Hepatocyte (in vitro differentiated cells): ENCODE data around the gene PLA2G4A. TPM values are rescaled to one million over a fixed set of nuclear protein-coding genes. Genes with fewer than 3 reads are reported as not detected.
"Not testable (repeated sequence)": the region's sequence is repeated elsewhere in the genome, so short reads cannot be mapped to it uniquely, and the experiment has no call there.

Source experiments
- DNase-seq: peaks from one replicate; pipeline ENCODE4 v3.0.0-alpha.2; 2016; ENCODE audit warnings: low spot score
- H2AFZ ChIP-seq: fragments of 200-600 bp; sonication (generic); 2 replicates; pipeline ENCODE4 v1.6.0; 2016; ENCODE audit warnings: antibody characterized with exemption, mild to moderate bottlenecking
- H3K27ac ChIP-seq: fragments of 200-600 bp; sonication (generic); 2 replicates; pipeline ENCODE4 v1.5.1; 2016; ENCODE audit warnings: mild to moderate bottlenecking
- H3K27me3 ChIP-seq: fragments of 200-600 bp; sonication (generic); 2 replicates; pipeline ENCODE4 v1.6.1; 2016
- H3K36me3 ChIP-seq: fragments of 200-600 bp; sonication (generic); replicated peaks from 2 replicates; pipeline ENCODE4 v1.5.1; 2016; ENCODE audit warnings: low read depth; ENCODE audit not compliant: insufficient read depth
- H3K4me1 ChIP-seq: fragments of 200-600 bp; sonication (generic); 2 replicates; pipeline ENCODE4 v1.5.1; 2016; ENCODE audit warnings: mild to moderate bottlenecking, moderate library complexity; ENCODE audit not compliant: insufficient read depth
- H3K4me2 ChIP-seq: fragments of 200-600 bp; sonication (generic); 2 replicates; pipeline ENCODE4 v1.6.0; 2016
- H3K4me3 ChIP-seq: fragments of 200-600 bp; sonication (generic); 2 replicates; pipeline ENCODE4 v1.5.1; 2016; ENCODE audit warnings: mild to moderate bottlenecking
- H3K79me2 ChIP-seq: fragments of 200-600 bp; sonication (generic); 2 replicates; pipeline ENCODE4 v1.6.0; 2017; ENCODE audit warnings: mild to moderate bottlenecking
- H3K9me2 ChIP-seq: fragments of 200-600 bp; sonication (generic); replicated peaks from 2 replicates; pipeline ENCODE4 v1.6.0; 2017; ENCODE audit warnings: mild to moderate bottlenecking; ENCODE audit not compliant: insufficient read depth
- H3K9me3 ChIP-seq: fragments of 200-600 bp; sonication (generic); 2 replicates; pipeline ENCODE4 v1.5.1; 2016; ENCODE audit warnings: low read depth, mild to moderate bottlenecking
- H4K20me1 ChIP-seq: fragments of 200-600 bp; sonication (generic); 2 replicates; pipeline ENCODE4 v1.6.0; 2016; ENCODE audit warnings: mild to moderate bottlenecking; ENCODE audit not compliant: insufficient read depth, poor library complexity, severe bottlenecking
- CTCF ChIP-seq: fragments of 200-600 bp; sonication (generic); IDR thresholded peaks from 2 replicates; pipeline ENCODE4 v1.5.1; 2016; ENCODE audit warnings: antibody characterized with exemption, mild to moderate bottlenecking; ENCODE audit not compliant: poor library complexity
- EZH2 ChIP-seq: fragments of 200-600 bp; sonication (generic); IDR thresholded peaks from 2 replicates; pipeline ENCODE4 v1.6.1; 2016; ENCODE audit warnings: antibody characterized with exemption, mild to moderate bottlenecking, borderline replicate concordance
- EZH2phosphoT487 ChIP-seq: fragments of 200-600 bp; sonication (generic); IDR thresholded peaks from one replicate; pipeline ENCODE4 v1.6.1; 2018; ENCODE audit warnings: antibody characterized with exemption, mild to moderate bottlenecking, low read depth, moderate library complexity; ENCODE audit not compliant: unreplicated experiment, severe bottlenecking
- WGBS: methylation state at CpG from one replicate; pipeline ENCODE4 v1.1.6; 2016; ENCODE audit warnings: low lambda C conversion rate; ENCODE audit errors: missing lambda C conversion rate; 5-methylcytosine and 5-hydroxymethylcytosine counted together
- polyA plus RNA-seq: library from polyadenylated mRNA; unstranded; fragments of >200 nt; fragmentation: Nextera tagmentation; extraction: Ambion mirVana; gene quantifications from 2 replicates; pipeline ENCODE4 v1.2.1, GENCODE V29; 2016
- total RNA-seq: library from RNA; depleted of rRNA; stranded (reverse); fragments of >200 nt; gene quantifications from 2 replicates; pipeline ENCODE4 v1.2.3, GENCODE V29; 2014

The PLA2G4A gene
- total and polyA plus RNA-seq, 2 experiments from 2014 or later, result 21.3 to 24.9 TPM

GRCh38 chr1:186905561-186905960, 76.8 kb downstream of the PLA2G4A start:
- no peaks in the 10 kb centered on the region for H3K36me3 ChIP-seq

DNA sequence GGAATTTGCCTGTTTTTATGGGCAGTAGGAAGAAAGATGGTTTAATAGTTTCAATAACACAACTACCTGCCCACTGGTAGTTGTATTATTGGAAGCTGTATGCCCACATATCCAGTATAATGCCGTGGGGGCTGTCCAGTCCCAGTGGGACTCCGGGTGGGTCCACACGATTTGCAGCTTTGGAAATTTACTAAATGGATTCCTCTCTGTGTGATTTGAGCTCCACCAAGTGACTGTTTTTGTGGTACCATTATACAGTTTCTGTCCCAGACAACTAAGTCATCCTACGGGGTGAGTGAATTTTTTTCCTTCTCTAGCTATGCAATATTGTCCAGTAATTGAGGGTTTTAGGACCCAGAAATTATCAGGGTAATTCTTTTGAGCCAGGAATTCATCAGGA, 86.8 kb downstream of the PLA2G4A start:
- H3K4me1 ChIP-seq, result no peaks in the 10 kb centered on the region
- WGBS, result 76% methylated on average over 4 of the region's 4 CpGs
- H3K9me2 ChIP-seq, result no peaks in the 10 kb centered on the region
- no peak overlapping the region for H3K4me2 ChIP-seq
- H3K4me3 ChIP-seq, result no peak overlapping the region
- H2AFZ ChIP-seq, result no peak overlapping the region
- H4K20me1 ChIP-seq, result no peaks in the 10 kb centered on the region
- TF ChIP-seq EZH2phosphoT487, result no peak
- TF ChIP-seq CTCF, result no peak
- H3K9me3 ChIP-seq, result no peaks in the 10 kb centered on the region
- H3K27ac ChIP-seq, result no peak overlapping the region
- no peak for DNase-seq
- H3K79me2 ChIP-seq, result no peaks in the 10 kb centered on the region
- no peaks in the 10 kb centered on the region for H3K36me3 ChIP-seq
- no peaks in the 10 kb centered on the region for H3K27me3 ChIP-seq

More at GRCh38 chr1:186905561-186905960, 76.8 kb downstream of the PLA2G4A start:
- H3K9me3 ChIP-seq, result no peaks in the 10 kb centered on the region
- no peak overlapping the region for H3K4me2 ChIP-seq
- H3K4me3 ChIP-seq, result no peak overlapping the region
- DNase-seq, result no peak
- H3K4me1 ChIP-seq, result no peaks in the 10 kb centered on the region
- H3K9me2 ChIP-seq, result no peaks in the 10 kb centered on the region
- H3K27ac ChIP-seq, result no peak overlapping the region
- no peaks in the 10 kb centered on the region for H3K79me2 ChIP-seq
- no peaks in the 10 kb centered on the region for H4K20me1 ChIP-seq
- H3K27me3 ChIP-seq, result no peaks in the 10 kb centered on the region
- H2AFZ ChIP-seq, result no peak overlapping the region
- no peak for TF ChIP-seq EZH2
- TF ChIP-seq EZH2phosphoT487, result no peak
- TF ChIP-seq CTCF, result no peak
- 91% methylated on average over 1 of the region's 1 CpG for WGBS

- H2AFZ ChIP-seq, H3K27me3 ChIP-seq, H3K9me2 ChIP-seq, H3K27ac ChIP-seq, H4K20me1 ChIP-seq, H3K4me2 ChIP-seq, H3K4me1 ChIP-seq, H3K79me2 ChIP-seq, H3K9me3 ChIP-seq, H3K4me3 ChIP-seq, H3K36me3 ChIP-seq: not testable (repeated sequence)
- peak; percentile 28 for DNase-seq
- peak; percentile 27 for TF ChIP-seq CTCF
- 78% methylated on average over 14 of the region's 14 CpGs for WGBS
These were observed 88.5 kb downstream of the PLA2G4A start for GRCh38 chr1:186917106-186917786.

GRCh38 chr1:186921386-186921785, 92.6 kb downstream of the PLA2G4A start:
- WGBS, result 91% methylated on average over 5 of the region's 5 CpGs
- not testable (repeated sequence) for DNase-seq

DNA sequence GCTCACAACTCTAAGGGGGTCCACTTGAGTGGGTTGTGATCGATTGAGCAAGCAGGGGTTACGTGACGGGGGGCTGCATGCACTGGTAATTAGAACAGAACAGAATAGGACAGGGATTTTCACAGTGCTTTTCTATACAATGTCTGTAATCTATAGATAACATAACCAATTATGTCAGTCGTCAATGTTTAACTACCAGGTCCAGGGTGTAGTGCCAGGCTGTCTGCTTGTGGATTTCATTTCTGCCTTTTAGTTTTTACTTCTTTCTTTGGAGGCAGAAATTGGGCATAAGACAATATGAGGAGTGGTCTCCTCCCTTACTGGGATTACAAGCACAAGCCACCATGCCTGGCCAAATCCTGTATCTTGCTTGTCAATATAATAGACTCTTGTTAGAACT, 94.1 kb downstream of the PLA2G4A start:
- H2AFZ ChIP-seq, H3K27me3 ChIP-seq, H3K79me2 ChIP-seq, DNase-seq, H4K20me1 ChIP-seq, H3K36me3 ChIP-seq, H3K4me1 ChIP-seq, H3K9me3 ChIP-seq, H3K4me3 ChIP-seq, H3K9me2 ChIP-seq, H3K27ac ChIP-seq: not testable (repeated sequence)
- H3K4me2 ChIP-seq, result peak overlapping the region; percentile 52
- WGBS, result 60% methylated on average over 4 of the region's 4 CpGs

More at GRCh38 chr1:186921386-186921785, 92.6 kb downstream of the PLA2G4A start:
- not testable (repeated sequence) for H3K4me1 ChIP-seq, H2AFZ ChIP-seq, H3K36me3 ChIP-seq, H3K4me2 ChIP-seq, H3K27ac ChIP-seq, H3K79me2 ChIP-seq, H3K4me3 ChIP-seq, H3K9me2 ChIP-seq, H3K27me3 ChIP-seq, H4K20me1 ChIP-seq, H3K9me3 ChIP-seq
